ENCODE results near the gene SPP2. TPM values are rescaled to one million over a fixed set of nuclear protein-coding genes. Genes with fewer than 3 reads are reported as not detected.

The SPP2 gene
- polyA plus RNA-seq, 4 donors: 1.9 TPM; not detected in 3

Other genes starting within 250 kb of the SPP2 start
- gene HJURP, start 196.2 kb upstream of the SPP2 start, polyA plus RNA-seq (ENCODE audit: insufficient read length in 4 of 4): 10 to 100 TPM; 17.3 to 26.6 (median 22.4) TPM
- under 1 TPM in 2 of 4 donors, not detected in 2; 0.30 to 0.36 TPM for gene TRPM8, start 133.3 kb upstream of the SPP2 start, polyA plus RNA-seq (ENCODE audit: insufficient read length in 4 of 4)